HepG2 (cell line): ENCODE results near the gene SPINT3.

Experiments
- CTCF ChIP-seq: sonication (generic); formaldehyde crosslinking; IDR thresholded peaks from 2 replicates; pipeline ENCODE4 v1.5.0; 2020; ENCODE audit warnings: mild to moderate bottlenecking, missing genetic modification reagents, moderate library complexity
- MAFK ChIP-seq, 2 experiments: IDR thresholded peaks in 1 of 2; conservative IDR thresholded peaks in 1 of 2; 2 replicates each; pipeline ENCODE4 v1.6.1; 2011; ENCODE audit warnings: improper control_type of control experiment in 2 of 2, low read length in 2 of 2
- RXRA ChIP-seq: sonication (generic); formaldehyde crosslinking; IDR thresholded peaks from 2 replicates; pipeline ENCODE4 v1.5.1; 2020; ENCODE audit warnings: missing genetic modification reagents

GRCh38 chr20:45469336-45470261 is 45.8 kb downstream of the SPINT3 start, which contains the start of gene WFDC2:
- TF ChIP-seq MAFK (conservative IDR thresholded peaks at IDR 0.05 in 1 of 2, IDR thresholded peaks at IDR 0.05 in 1 of 2; ENCODE audit: low read length in 2 of 2) (no peak), CTCF (CRISPR knock-in tag) (no peak), RXRA (CRISPR knock-in tag) (no peak)
